HCT116 (cell line): ENCODE measurements around the gene TNPO1. TPM values are rescaled to one million over a fixed set of nuclear protein-coding genes. Genes with fewer than 3 reads are reported as not detected.

Experiments used
- ATAC-seq: fragments of 200-7000 bp; cut with Tn5 transposase; 2 replicates; pipeline ENCODE4 v1.9.1; 2020; ENCODE audit warnings: mild to moderate bottlenecking, moderate library complexity
- BruUV-seq: library from RNA; stranded (reverse); fragments of 400-500 nt; replicated peaks from 2 replicates; lab custom pipeline; 2021; lab: Mats Ljungman, UMichigan
- CTCF ChIA-PET: fragments of 300-600 bp; sonication (Branson Sonifier 250); formaldehyde crosslinking; loops from one replicate; lab custom pipeline; 2021; ENCODE audit warnings: antibody characterized with exemption; lab: Charles Lee
- POLR2A ChIA-PET: fragments of 300-600, 350-600 bp; sonication (Branson Sonifier 250); formaldehyde crosslinking; loops from one replicate; lab custom pipeline; 2021; ENCODE audit warnings: antibody characterized with exemption; lab: Charles Lee
- RAD21 ChIA-PET, 2 experiments: fragments of 300-600 bp; sonication (Branson Sonifier 250); formaldehyde crosslinking; loops; one replicate each; lab custom pipeline; 2023; ENCODE audit warnings: low total read pairs in 2 of 2; ENCODE audit not compliant: uncharacterized antibody in 2 of 2, unreplicated experiment in 2 of 2, low non-redundant PET in 1 of 2; lab: Charles Lee
- DNase-seq: peaks from one replicate; pipeline ENCODE4 v3.0.0-alpha.2; 2010; ENCODE audit warnings: low read depth, low spot score
- H2AFZ ChIP-seq: fragments of 200-600 bp; shearing (Covaris generic), sonication (generic); 2 replicates; pipeline ENCODE4 v1.6.1; 2017; ENCODE audit warnings: low read depth, mixed run types, mixed read lengths, antibody characterized with exemption, low read length; ENCODE audit not compliant: poor library complexity, severe bottlenecking
- H3K27ac ChIP-seq: 2 replicates; pipeline ENCODE4 v1.5.1; 2012; ENCODE audit warnings: low read depth, low read length
- H3K27me3 ChIP-seq: fragments of 200-600 bp; sonication (generic); 2 replicates; pipeline ENCODE4 v1.6.1; 2016; ENCODE audit warnings: mixed run types, low read length, mixed read lengths; ENCODE audit not compliant: insufficient read depth
- H3K36me3 ChIP-seq, 2 experiments: fragments of 200-500 bp in 1 of 2; fragments of 200-600 bp in 1 of 2; sonication (Bioruptor generic) in 1 of 2; sonication (generic) in 1 of 2; 2 replicates each; pipeline versions ENCODE4 v1.5.1 to v1.6.1; 2014 to 2016; ENCODE audit warnings: low read length in 2 of 2, inconsistent platforms in 1 of 2, mixed read lengths in 1 of 2, mixed run types in 1 of 2; ENCODE audit not compliant: insufficient read depth in 2 of 2, control insufficient read depth in 1 of 2
- H3K4me1 ChIP-seq, 2 experiments: fragments of 200-600 bp in 1 of 2; sonication (generic) in 1 of 2; 2 replicates each; pipeline versions ENCODE4 v1.5.1 to v1.6.1; 2012 to 2017; ENCODE audit warnings: low read length in 2 of 2, inconsistent platforms in 1 of 2, mild to moderate bottlenecking in 1 of 2, mixed read lengths in 1 of 2, mixed run types in 1 of 2, moderate library complexity in 1 of 2; ENCODE audit not compliant: insufficient read depth in 2 of 2, control insufficient read depth in 1 of 2
- H3K4me2 ChIP-seq: fragments of 200-600 bp; sonication (generic); 2 replicates; pipeline ENCODE4 v1.6.1; 2017; ENCODE audit warnings: mixed run types, low read length, mixed read lengths
- H3K4me3 ChIP-seq, 2 experiments: fragments of 200-600 bp in 1 of 2; sonication (generic) in 1 of 2; replicated peaks in 1 of 2; 2 replicates each; pipeline ENCODE4 v1.5.1; 2011 to 2016; ENCODE audit warnings: low read length in 2 of 2, control low read depth in 1 of 2, low read depth in 1 of 2, mild to moderate bottlenecking in 1 of 2, mixed read lengths in 1 of 2, mixed run types in 1 of 2
- H3K79me2 ChIP-seq: fragments of 200-600 bp; sonication (generic); 2 replicates; pipeline ENCODE4 v1.6.1; 2017; ENCODE audit warnings: mild to moderate bottlenecking, mixed run types, low read length, moderate library complexity, mixed read lengths; ENCODE audit not compliant: insufficient read depth
- H3K9ac ChIP-seq: fragments of 200-600 bp; sonication (generic); 2 replicates; pipeline ENCODE4 v1.6.1; 2016; ENCODE audit warnings: low read length, mixed read lengths
- H3K9me2 ChIP-seq: fragments of 200-600 bp; sonication (generic), shearing (Covaris generic); 2 replicates; pipeline ENCODE4 v1.6.1; 2017; ENCODE audit warnings: mixed run types, mild to moderate bottlenecking, moderate library complexity; ENCODE audit not compliant: insufficient read depth
- H3K9me3 ChIP-seq, 2 experiments: fragments of 200-500 bp in 1 of 2; fragments of 200-600 bp in 1 of 2; sonication (Bioruptor generic) in 1 of 2; sonication (generic) in 1 of 2; 2 replicates each; pipeline ENCODE4 v1.6.1; 2014 to 2017; ENCODE audit warnings: low read length in 2 of 2, mixed read lengths in 2 of 2, inconsistent platforms in 1 of 2, low read depth in 1 of 2, mild to moderate bottlenecking in 1 of 2, mixed run types in 1 of 2, moderate library complexity in 1 of 2; ENCODE audit not compliant: control insufficient read depth in 1 of 2, insufficient read depth in 1 of 2
- H4K20me1 ChIP-seq: fragments of 200-600 bp; sonication (generic), shearing (Covaris generic); 2 replicates; pipeline ENCODE4 v1.6.1; 2017; ENCODE audit warnings: mixed run types, mild to moderate bottlenecking, moderate library complexity; ENCODE audit not compliant: insufficient read depth
- CEBPB ChIP-seq: IDR thresholded peaks from 2 replicates; pipeline ENCODE4 v1.6.1; 2012; ENCODE audit warnings: low read depth
- EZH2 ChIP-seq: fragments of 200-600 bp; sonication (generic); IDR thresholded peaks from 2 replicates; pipeline ENCODE4 v1.6.1; 2017; ENCODE audit warnings: antibody characterized with exemption, mixed run types
- POLR2AphosphoS5 ChIP-seq: IDR thresholded peaks from 2 replicates; pipeline ENCODE4 v1.6.1; 2011; ENCODE audit warnings: mild to moderate bottlenecking, low read depth, low read length, moderate library complexity
- YY1 ChIP-seq: IDR thresholded peaks from 2 replicates; pipeline ENCODE4 v1.6.1; 2011; ENCODE audit warnings: low read length, low read depth, moderate library complexity, mild to moderate bottlenecking; ENCODE audit not compliant: insufficient replicate concordance; ENCODE audit errors: extremely low read depth
- ZFX ChIP-seq: fragments of 450-650 bp; IDR thresholded peaks from 2 replicates; pipeline ENCODE4 v1.6.1; 2017
- intact Hi-C: fragments of 100-400 bp; cut with micrococcal nuclease; formaldehyde crosslinking; loops from 2 replicates; pipeline ENCODE4 v1.10.0; 2022
- total RNA-seq: library from RNA; stranded (reverse); gene quantifications from one replicate; pipeline ENCODE4 v1.2.1, GENCODE V29; 2021; ENCODE audit not compliant: unreplicated experiment
- TF ChIP-seq, protein P1 (sequence below): IDR thresholded peaks from 2 replicates; pipeline ENCODE4 v1.6.1; 2012
- TF ChIP-seq, protein P2 (sequence below): IDR thresholded peaks from 2 replicates; pipeline ENCODE4 v1.6.1; 2012; ENCODE audit warnings: low read depth
- TF ChIP-seq, protein P3 (sequence below): IDR thresholded peaks from 2 replicates; pipeline ENCODE4 v1.6.1; 2012

Gene TNPO1
- total RNA-seq, 1 experiment from 2014 or later, result 104 TPM

DNA sequence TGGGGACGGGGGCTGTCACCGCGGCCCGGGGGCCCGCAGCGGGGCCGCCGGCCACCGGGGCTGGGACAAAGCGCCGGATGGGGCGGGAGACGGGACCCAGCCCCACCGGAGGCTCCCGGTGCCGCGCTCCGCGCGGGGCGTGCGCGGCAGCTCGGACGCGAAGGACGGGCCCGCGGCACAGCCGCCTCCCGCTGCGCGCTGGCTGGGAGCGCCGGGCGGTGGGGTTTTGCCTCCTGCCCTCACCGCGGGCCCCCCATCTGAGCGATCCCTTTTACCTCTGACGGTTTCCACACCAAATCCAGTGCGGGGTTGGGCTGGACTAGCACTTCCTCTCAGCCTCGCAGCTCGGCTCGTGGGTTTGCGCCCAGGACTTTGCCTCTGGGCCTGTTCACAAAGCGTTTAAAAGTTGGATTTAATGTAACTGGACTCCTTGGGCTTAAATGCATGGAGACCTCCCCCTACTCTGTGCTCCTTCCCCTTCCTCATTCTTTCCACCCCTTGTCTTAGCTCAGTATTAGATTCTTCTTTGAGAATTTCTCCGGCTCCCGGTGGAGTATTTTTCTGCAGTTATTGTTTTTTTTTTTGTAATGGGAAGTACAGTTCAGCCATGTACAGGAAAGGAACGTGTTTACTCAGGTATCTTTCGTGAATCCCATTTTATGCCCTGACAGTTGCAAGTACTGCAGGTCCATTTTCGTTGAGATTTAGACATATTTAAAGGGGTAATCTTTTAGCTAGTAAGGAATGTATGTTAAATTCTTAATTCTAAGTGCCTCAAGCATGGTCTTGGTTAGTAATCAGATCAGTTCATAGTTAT, 140.1 kb downstream of the TNPO1 start:
- CTCF ChIA-PET, result interaction anchor here (0.9 to 1.5 kb wide), 2 partner anchors 36 to 245 kb away, joined by 3 to 6 read pairs; no protein-coding TSS in a partner anchor
- DNase-seq, result no peak
- H3K79me2 ChIP-seq, result peaks cover 51% of the 10 kb centered on the region
- TF ChIP-seq ZFX, result peak; percentile 65
- TF ChIP-seq, protein P1, sequence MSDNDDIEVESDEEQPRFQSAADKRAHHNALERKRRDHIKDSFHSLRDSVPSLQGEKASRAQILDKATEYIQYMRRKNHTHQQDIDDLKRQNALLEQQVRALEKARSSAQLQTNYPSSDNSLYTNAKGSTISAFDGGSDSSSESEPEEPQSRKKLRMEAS, result no peak
- TF ChIP-seq, all 23 proteins: peak for 1
- peak overlapping the region; percentile 61 to 77 for H3K4me3 ChIP-seq
- no peaks in the 10 kb centered on the region for H3K27me3 ChIP-seq
- H2AFZ ChIP-seq, result no peak overlapping the region
- intact Hi-C loops, result loop anchor here (10.0 kb wide), 2 partner anchors 258 to 498 kb away; no protein-coding TSS in a partner anchor
- H3K9me3 ChIP-seq, result no peaks in the 10 kb centered on the region
- H4K20me1 ChIP-seq, result no peaks in the 10 kb centered on the region
- H3K9ac ChIP-seq, result peak overlapping the region; percentile 83
- no TSS peak for BruUV-seq
- peak; percentile 35 for ATAC-seq
- no peaks in the 10 kb centered on the region for H3K9me2 ChIP-seq
- peak overlapping the region; percentile 97 for H3K4me2 ChIP-seq
- no peaks in the 10 kb centered on the region for H3K36me3 ChIP-seq
- peak overlapping the region; percentile 92 for H3K27ac ChIP-seq
- POLR2A ChIA-PET, result interaction anchor here (0.7 kb wide), 1 partner anchor 268 kb away, joined by 3 read pairs; no protein-coding TSS in a partner anchor
- RAD21 ChIA-PET, result no interaction called here
- H3K4me1 ChIP-seq, result peaks cover 17 to 48% of the 10 kb centered on the region in 2 experiments

DNA sequence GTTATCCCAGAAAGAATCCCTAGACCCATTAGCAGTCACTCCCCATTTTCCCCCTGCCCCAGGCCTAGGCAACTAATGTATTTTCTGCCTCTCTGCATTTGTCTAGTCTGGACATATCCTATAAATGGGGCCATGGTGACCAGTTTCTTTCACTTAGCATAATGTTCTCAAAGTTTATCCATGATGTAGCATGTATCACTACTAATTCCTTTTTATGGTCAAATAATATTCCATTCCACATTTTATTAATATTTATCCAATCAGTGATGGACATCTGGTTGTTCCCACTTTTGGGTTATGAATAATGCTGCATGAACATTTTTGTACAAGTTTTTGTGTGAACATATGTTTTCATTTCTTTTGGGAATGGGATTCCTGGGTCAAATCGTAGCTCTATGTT, 140.9 kb downstream of the TNPO1 start:
- no peaks in the 10 kb centered on the region for H3K9me3 ChIP-seq
- no peak for TF ChIP-seq YY1
- no peak for TF ChIP-seq POLR2AphosphoS5
- TF ChIP-seq EZH2, result no peak
- TF ChIP-seq, protein P2, sequence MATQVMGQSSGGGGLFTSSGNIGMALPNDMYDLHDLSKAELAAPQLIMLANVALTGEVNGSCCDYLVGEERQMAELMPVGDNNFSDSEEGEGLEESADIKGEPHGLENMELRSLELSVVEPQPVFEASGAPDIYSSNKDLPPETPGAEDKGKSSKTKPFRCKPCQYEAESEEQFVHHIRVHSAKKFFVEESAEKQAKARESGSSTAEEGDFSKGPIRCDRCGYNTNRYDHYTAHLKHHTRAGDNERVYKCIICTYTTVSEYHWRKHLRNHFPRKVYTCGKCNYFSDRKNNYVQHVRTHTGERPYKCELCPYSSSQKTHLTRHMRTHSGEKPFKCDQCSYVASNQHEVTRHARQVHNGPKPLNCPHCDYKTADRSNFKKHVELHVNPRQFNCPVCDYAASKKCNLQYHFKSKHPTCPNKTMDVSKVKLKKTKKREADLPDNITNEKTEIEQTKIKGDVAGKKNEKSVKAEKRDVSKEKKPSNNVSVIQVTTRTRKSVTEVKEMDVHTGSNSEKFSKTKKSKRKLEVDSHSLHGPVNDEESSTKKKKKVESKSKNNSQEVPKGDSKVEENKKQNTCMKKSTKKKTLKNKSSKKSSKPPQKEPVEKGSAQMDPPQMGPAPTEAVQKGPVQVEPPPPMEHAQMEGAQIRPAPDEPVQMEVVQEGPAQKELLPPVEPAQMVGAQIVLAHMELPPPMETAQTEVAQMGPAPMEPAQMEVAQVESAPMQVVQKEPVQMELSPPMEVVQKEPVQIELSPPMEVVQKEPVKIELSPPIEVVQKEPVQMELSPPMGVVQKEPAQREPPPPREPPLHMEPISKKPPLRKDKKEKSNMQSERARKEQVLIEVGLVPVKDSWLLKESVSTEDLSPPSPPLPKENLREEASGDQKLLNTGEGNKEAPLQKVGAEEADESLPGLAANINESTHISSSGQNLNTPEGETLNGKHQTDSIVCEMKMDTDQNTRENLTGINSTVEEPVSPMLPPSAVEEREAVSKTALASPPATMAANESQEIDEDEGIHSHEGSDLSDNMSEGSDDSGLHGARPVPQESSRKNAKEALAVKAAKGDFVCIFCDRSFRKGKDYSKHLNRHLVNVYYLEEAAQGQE, result no peak
- TF ChIP-seq, protein P3, sequence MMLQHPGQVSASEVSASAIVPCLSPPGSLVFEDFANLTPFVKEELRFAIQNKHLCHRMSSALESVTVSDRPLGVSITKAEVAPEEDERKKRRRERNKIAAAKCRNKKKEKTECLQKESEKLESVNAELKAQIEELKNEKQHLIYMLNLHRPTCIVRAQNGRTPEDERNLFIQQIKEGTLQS, result no peak
- TF ChIP-seq, protein P1, result no peak
- no peak for TF ChIP-seq CEBPB
- ChIA-PET POLR2A (interaction anchor here (0.7 kb wide), 1 partner anchor 267 kb away, joined by 3 read pairs; no protein-coding TSS in a partner anchor), RAD21 (no interaction called here), CTCF (interaction anchor here (0.9 kb wide), 1 partner anchor 35 kb away, joined by 3 read pairs; no protein-coding TSS in a partner anchor)
- H3K9ac ChIP-seq, result peak overlapping the region; percentile 83
- BruUV-seq, result no TSS peak
- peaks cover 9 to 40% of the 10 kb centered on the region in 2 experiments for H3K4me1 ChIP-seq
- intact Hi-C loops, result loop anchor here (10.0 kb wide), 2 partner anchors 257 to 497 kb away; no protein-coding TSS in a partner anchor
- no peak overlapping the region; the same call in 1 of the 2 replicates for H3K27ac ChIP-seq
- peak overlapping the region; percentile 61 to 77 for H3K4me3 ChIP-seq
- H3K79me2 ChIP-seq, result peaks cover 58% of the 10 kb centered on the region
- H2AFZ ChIP-seq, result no peak overlapping the region
- no peak for DNase-seq
- no peaks in the 10 kb centered on the region for H3K36me3 ChIP-seq
- H3K4me2 ChIP-seq, result peak overlapping the region; percentile 97
- no peaks in the 10 kb centered on the region for H3K27me3 ChIP-seq
- no peaks in the 10 kb centered on the region for H3K9me2 ChIP-seq
- H4K20me1 ChIP-seq, result no peaks in the 10 kb centered on the region
- ATAC-seq, result no peak
